Measurements from ENCODE around the gene GAK. TPM values are rescaled to one million over a fixed set of nuclear protein-coding genes. Genes with fewer than 3 reads are reported as not detected.
"Not testable (repeated sequence)": the region's sequence is repeated elsewhere in the genome, so short reads cannot be mapped to it uniquely, and the experiment has no call there.

Gene GAK
- total RNA-seq: 100 to 1,000 TPM; 168 to 234 TPM

GRCh38 chr4:931960-932712, at the start of gene GAK, which contains the start of gene TMEM175:
Gene GAK (minus strand): TSS chr4:932316. CDS start chr4:932187, 129 bp downstream.
Gene TMEM175 (plus strand): TSS chr4:932460. CDS start chr4:947740, 15,280 bp downstream.
- peak within 1 kb of the TSS; percentile 97 to 98 for H3K27ac Mint-ChIP-seq
- DNase-seq (ENCODE audit: low spot score) (peak; percentile 98), ATAC-seq (peak; percentile 98 to 99)
- peak within 1 kb of the TSS; percentile 98 for H3K4me3 Mint-ChIP-seq
- H3K4me1 Mint-ChIP-seq (ENCODE audit: low read depth in 2 of 2): peaks cover 39 to 47% of the 10 kb centered on the region in 2 donors
- H3K9me3 Mint-ChIP-seq: no peaks in the 10 kb centered on the region
- no peaks in the 10 kb centered on the region for H3K36me3 Mint-ChIP-seq
- H3K27me3 Mint-ChIP-seq: no peaks in the 10 kb centered on the region

DNA sequence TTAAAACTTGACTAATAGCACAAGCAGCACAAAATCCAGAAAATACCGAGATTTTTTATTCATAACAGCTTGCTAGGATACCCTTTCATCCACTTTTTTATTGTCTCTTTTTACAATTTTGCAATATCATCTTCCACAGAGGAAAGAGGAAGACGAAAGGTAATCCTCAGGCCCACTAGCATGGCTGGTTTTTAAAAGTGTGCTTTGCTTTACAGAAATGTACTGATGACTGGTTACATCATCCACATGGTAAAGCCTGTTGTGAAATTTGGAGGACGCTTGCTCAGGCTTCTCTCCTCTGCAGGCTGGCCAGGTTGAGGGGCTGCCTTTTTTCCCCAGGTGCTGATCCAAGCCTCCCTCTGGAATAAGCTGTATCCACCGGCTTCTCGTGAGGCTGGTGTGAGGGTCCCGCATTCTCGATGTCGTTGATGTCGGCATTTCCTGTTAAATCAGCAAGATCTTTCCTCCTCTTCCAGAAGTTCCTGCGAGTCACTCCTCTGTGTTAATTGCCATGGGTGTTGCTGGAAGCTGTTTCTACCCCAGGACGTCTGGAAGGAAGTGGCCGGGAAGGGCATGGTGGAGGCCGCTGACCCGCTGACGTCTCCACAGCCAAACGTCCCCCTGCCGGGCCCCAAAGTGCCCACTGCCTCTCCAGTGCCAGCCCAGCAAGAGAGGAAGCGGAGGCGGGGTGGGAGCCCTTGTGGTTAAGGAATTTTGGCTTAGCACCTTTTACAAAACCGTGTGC, 47.0 kb upstream of the GAK start:
- Mint-ChIP-seq H3K27me3 (no peaks in the 10 kb centered on the region), H3K27ac (no peak overlapping the region), H3K4me3 (no peak overlapping the region), H3K9me3 (no peaks in the 10 kb centered on the region), H3K4me1 (ENCODE audit: low read depth in 2 of 2) (no peaks in the 10 kb centered on the region), H3K36me3 (no peaks in the 10 kb centered on the region)
- DNase-seq (ENCODE audit: low spot score) (no peak), ATAC-seq (no peak)

GRCh38 chr4:976016-976415, 43.9 kb upstream of the GAK start:
- not testable (repeated sequence) for H3K4me1 Mint-ChIP-seq (ENCODE audit: low read depth in 2 of 2); H3K9me3 Mint-ChIP-seq; DNase-seq (ENCODE audit: low spot score); H3K4me3 Mint-ChIP-seq; H3K27me3 Mint-ChIP-seq; H3K36me3 Mint-ChIP-seq; ATAC-seq; H3K27ac Mint-ChIP-seq

DNA sequence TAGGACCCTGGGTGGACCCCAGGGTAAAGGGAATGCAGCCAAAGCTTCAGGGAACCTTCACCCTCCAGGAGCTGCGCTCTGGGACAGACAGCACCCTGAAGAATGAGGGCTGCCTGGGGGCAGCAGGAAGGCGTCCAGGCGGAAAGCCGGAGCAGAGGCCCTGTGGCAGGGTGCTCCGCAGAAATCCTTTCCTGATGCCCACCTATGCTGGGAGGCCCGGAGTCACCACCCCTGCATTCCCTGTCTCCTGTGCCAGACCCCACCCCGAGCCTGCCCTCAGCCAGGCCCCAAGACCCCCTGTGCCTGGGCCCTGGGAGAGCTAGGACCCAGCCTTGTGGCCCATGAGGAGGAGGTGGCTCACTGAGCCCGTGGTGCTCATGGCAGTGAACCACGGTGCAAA, 42.6 kb upstream of the GAK start:
- no peaks in the 10 kb centered on the region for H3K27me3 Mint-ChIP-seq
- H3K27ac Mint-ChIP-seq: no peak overlapping the region
- no peaks in the 10 kb centered on the region for H3K9me3 Mint-ChIP-seq
- peaks cover 9 to 16% of the 10 kb centered on the region in 2 donors for H3K4me1 Mint-ChIP-seq (ENCODE audit: low read depth in 2 of 2)
- DNase-seq (ENCODE audit: low spot score) (no peak), ATAC-seq (no peak)
- H3K4me3 Mint-ChIP-seq: no peak overlapping the region
- no peaks in the 10 kb centered on the region for H3K36me3 Mint-ChIP-seq

DNA sequence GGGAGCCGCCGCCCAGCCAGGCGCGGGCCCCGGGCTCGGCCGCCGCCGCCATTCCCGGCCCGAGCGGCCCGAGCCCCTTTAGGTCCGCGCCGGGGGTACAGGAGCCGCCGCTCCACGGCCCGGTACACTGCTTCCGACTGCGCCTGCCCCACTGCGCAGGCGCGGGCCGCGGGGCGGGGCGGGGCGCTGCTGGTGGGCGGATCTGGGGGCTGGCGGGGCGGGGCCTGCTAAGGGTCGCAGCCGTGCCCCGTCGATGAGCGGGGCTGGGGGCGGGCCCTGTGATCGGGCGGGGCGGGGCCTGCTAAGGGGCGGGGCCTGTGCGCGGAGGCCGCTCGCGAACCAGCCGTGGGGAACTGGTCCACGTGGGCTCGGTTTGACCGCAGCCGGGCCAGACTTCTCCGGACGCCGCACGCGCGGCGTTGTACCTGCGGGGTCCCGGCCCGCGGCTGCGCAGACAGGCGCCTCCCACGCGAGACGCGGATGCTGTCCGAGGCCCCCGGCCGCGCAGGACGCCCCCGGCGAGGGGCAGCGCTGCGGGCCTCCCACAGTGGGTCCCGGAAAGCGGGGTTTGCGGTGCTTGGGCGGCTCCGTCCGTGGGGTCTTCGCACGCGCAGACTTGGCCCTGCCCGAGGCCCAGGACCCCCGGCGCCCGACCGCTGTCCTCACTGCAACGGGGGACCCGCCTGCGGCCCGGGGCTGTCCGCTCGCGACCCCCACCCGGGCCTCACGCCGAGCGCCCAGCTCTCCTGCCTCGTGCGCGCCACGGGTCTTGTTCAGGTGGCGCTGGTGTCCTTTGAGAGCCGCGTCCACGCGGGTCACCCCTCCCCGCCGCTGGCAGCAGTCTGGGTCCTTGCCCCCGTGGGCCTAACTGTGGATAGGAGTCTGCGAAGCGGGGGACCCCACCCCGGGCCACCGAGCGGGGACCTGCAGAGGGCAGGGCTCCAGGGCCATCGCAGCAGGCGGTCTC, 41.6 kb upstream of the GAK start, which contains the start of gene DGKQ:
Gene DGKQ (minus strand): TSS at position 139 of the 967 bp plus-strand sequence. CDS start 87 bp downstream, at position 52.
- no peak within 1 kb of the TSS for H3K27ac Mint-ChIP-seq

DNA sequence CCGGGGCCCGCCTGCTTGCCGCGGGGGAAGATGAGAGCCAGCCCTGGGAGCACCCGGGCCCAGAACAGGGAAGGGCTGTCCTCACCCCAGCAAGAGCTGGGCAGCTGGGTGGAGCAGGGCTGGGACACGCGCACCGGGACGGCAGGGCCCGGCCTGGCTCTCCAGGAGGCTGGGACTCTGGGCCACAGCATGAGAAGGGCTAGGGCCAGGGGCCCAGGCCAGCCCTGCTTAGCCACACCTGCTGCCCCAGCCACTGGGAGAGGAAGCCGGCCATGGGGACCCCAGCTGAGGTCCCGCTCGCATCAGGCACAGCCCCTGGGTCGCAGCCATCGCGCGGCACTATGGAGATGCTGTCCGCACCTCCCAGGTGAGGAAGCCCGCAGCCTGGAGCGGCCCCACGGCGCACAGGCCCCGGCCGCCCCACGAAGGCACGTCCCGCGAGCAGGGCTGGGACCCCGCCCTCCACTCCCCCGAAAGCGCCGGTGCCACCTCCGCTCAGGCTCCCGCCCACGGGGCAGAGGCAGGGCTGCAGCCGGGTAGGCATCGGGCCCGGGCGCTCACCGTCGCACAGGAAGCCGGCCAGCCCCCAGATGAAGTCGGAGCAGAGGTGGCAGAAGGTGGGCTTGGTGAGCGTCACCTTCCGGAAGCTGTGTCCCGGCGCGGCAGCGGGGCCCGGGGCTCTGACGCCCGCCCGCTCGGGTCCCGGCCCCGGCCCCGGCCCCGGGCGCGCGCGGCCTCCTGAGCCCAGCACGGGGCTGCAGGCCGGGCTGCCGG, 40.7 kb upstream of the GAK start:
- no peaks in the 10 kb centered on the region for H3K36me3 Mint-ChIP-seq
- H3K4me1 Mint-ChIP-seq (ENCODE audit: low read depth in 2 of 2): peaks cover 9 to 16% of the 10 kb centered on the region in 2 donors
- H3K9me3 Mint-ChIP-seq: no peaks in the 10 kb centered on the region
- DNase-seq (ENCODE audit: low spot score): no peak
- H3K27ac Mint-ChIP-seq: no peak overlapping the region
- peak; percentile 52 to 56 for ATAC-seq
- no peaks in the 10 kb centered on the region for H3K27me3 Mint-ChIP-seq
- peak overlapping the region; percentile 38 for H3K4me3 Mint-ChIP-seq

More for the DNA sequence above, 41.6 kb upstream of the GAK start, which contains the start of gene DGKQ:
- Mint-ChIP-seq H3K36me3 (no peaks in the 10 kb centered on the region), H3K4me1 (ENCODE audit: low read depth in 2 of 2) (peaks cover 9 to 16% of the 10 kb centered on the region in 2 donors), H3K4me3 (peak within 1 kb of the TSS; percentile 38), H3K27me3 (no peaks in the 10 kb centered on the region), H3K9me3 (no peaks in the 10 kb centered on the region)
- ATAC-seq: peak; percentile 92 to 95
- DNase-seq (ENCODE audit: low spot score): peak; percentile 90

DNA sequence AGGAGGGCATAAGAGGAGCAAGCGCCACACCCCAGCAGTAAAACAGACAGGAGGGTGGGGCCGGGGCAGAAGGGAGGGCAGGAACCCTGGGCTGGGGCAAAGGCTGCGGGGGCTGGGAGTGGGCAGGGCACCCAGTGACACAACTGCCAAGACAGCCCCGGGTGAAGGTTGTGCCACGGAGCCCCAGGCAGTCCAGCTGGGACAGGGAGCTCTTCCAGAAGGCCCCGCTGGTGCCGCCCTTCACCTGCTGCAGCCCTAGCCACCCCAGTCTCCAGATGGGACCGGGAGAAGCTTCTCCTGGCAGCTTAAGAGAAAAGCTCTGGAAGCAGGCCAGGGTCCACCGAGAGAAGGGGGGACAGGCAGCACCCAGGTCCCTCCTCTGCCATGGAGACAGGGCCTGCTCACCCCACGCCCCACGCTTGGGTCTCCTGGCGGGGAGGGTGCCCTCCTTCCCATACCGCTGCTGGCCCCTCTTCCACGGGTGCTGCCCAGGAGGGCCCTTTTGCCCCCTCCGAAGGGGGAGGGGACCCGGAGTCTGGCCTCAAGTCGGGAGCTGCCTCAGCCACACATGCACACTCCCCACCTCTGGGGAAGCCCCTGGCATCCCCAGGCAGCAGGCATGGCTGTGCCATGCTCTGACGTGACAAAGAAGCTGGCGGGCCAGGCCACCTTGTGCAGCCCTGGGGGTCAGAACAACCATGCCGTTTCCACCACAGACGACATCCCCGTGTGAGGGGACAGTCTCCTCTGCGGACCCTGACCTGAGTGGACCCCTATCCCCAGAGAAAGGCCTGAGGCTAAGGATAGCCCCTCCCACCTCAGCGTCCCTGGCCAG, 39.8 kb upstream of the GAK start:
- no peaks in the 10 kb centered on the region for H3K27me3 Mint-ChIP-seq
- H3K4me1 Mint-ChIP-seq (ENCODE audit: low read depth in 2 of 2): peaks cover 9 to 16% of the 10 kb centered on the region in 2 donors
- no peak for ATAC-seq
- no peaks in the 10 kb centered on the region for H3K36me3 Mint-ChIP-seq
- peak overlapping the region; percentile 84 for H3K4me3 Mint-ChIP-seq
- no peaks in the 10 kb centered on the region for H3K9me3 Mint-ChIP-seq
- no peak for DNase-seq (ENCODE audit: low spot score)
- no peak overlapping the region for H3K27ac Mint-ChIP-seq

- no peaks in the 10 kb centered on the region for H3K9me3 Mint-ChIP-seq
- peaks cover 9 to 16% of the 10 kb centered on the region in 2 donors for H3K4me1 Mint-ChIP-seq (ENCODE audit: low read depth in 2 of 2)
- no peak for DNase-seq (ENCODE audit: low spot score)
- ATAC-seq: no peak
- no peaks in the 10 kb centered on the region for H3K27me3 Mint-ChIP-seq
- peak overlapping the region; percentile 29 to 49 for H3K27ac Mint-ChIP-seq
- H3K4me3 Mint-ChIP-seq: peak overlapping the region; percentile 84
- H3K36me3 Mint-ChIP-seq: no peaks in the 10 kb centered on the region
Observed at GRCh38 chr4:970854-971520, 38.9 kb upstream of the GAK start.

DNA sequence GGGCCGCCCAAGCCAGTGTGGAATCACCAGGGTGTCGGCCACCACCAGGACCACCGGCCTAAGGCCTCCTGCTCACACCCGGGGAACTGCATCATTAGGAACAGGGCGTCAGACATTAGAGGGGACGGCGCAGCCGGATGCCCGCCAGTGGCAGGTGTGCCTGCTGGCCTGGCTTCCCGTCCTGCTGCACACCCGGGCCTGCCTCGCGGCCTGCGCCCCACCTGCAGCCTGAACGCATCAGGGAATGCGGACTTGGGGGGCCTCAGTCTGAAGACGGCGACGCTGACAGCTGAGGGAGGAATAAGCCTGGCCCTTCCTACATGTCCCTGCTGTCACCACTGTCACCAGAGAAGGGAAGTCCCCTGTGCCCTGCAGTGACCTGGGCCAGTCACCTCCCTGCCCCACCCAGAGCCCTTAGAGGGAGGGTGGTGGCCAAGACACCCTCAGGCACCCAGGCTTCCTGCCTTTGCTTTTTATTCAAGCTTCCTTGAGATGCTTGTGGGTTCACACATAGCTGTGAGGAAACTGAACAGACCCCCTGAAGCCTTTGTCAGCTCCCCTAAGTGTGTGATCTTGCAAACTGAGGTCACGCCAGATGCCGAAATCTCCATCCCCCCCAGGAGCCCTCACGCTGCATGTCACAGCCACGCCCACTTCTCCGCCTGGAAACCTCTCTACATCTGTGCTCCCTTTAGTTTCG, 38.1 kb upstream of the GAK start:
- H3K9me3 Mint-ChIP-seq: no peaks in the 10 kb centered on the region
- peaks cover 9 to 16% of the 10 kb centered on the region in 2 donors for H3K4me1 Mint-ChIP-seq (ENCODE audit: low read depth in 2 of 2)
- H3K36me3 Mint-ChIP-seq: no peaks in the 10 kb centered on the region
- H3K4me3 Mint-ChIP-seq: peak overlapping the region; percentile 84
- H3K27ac Mint-ChIP-seq: peak overlapping the region; percentile 29 to 49
- peak; percentile 87 for DNase-seq (ENCODE audit: low spot score)
- no peaks in the 10 kb centered on the region for H3K27me3 Mint-ChIP-seq
- ATAC-seq: peak; percentile 66 to 71

- DNase-seq (ENCODE audit: low spot score): no peak
- ATAC-seq: no peak
- Mint-ChIP-seq H3K36me3 (no peaks in the 10 kb centered on the region), H3K4me1 (ENCODE audit: low read depth in 2 of 2) (peaks cover 9 to 16% of the 10 kb centered on the region in 2 donors), H3K4me3 (no peak overlapping the region), H3K27ac (no peak overlapping the region), H3K9me3 (no peaks in the 10 kb centered on the region), H3K27me3 (no peaks in the 10 kb centered on the region)
Observed at GRCh38 chr4:968621-969394, 36.7 kb upstream of the GAK start.

- Mint-ChIP-seq H3K9me3 (no peaks in the 10 kb centered on the region), H3K4me3 (no peak overlapping the region), H3K27me3 (no peaks in the 10 kb centered on the region), H3K4me1 (ENCODE audit: low read depth in 2 of 2) (peaks cover 9 to 19% of the 10 kb centered on the region in 2 donors), H3K27ac (no peak overlapping the region), H3K36me3 (no peaks in the 10 kb centered on the region)
- ATAC-seq: no peak
- no peak for DNase-seq (ENCODE audit: low spot score)
Observed at GRCh38 chr4:968221-968620, 36.1 kb upstream of the GAK start.

Measured in natural killer cell treated with Interleukin-12 subunit alpha and Interleukin-12 subunit beta and Interleukin-15 and Interleukin-18, amount 100 ng/mL, for 72 hours (primary cell).